GM21528 (cell line): Measurements from ENCODE around the gene MOK.
"Not testable (repeated sequence)": the region's sequence is repeated elsewhere in the genome, so short reads cannot be mapped to it uniquely, and the experiment has no call there.

ENCODE experiments used
- ATAC-seq: cut with Tn5 transposase; IDR thresholded peaks from one replicate; pipeline ENCODE4 v1.9.1; 2021; ENCODE audit warnings: mild to moderate bottlenecking, moderate library complexity; ENCODE audit not compliant: unreplicated experiment, low FRiP score

The MOK gene, protein sequence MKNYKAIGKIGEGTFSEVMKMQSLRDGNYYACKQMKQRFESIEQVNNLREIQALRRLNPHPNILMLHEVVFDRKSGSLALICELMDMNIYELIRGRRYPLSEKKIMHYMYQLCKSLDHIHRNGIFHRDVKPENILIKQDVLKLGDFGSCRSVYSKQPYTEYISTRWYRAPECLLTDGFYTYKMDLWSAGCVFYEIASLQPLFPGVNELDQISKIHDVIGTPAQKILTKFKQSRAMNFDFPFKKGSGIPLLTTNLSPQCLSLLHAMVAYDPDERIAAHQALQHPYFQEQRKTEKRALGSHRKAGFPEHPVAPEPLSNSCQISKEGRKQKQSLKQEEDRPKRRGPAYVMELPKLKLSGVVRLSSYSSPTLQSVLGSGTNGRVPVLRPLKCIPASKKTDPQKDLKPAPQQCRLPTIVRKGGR

DNA sequence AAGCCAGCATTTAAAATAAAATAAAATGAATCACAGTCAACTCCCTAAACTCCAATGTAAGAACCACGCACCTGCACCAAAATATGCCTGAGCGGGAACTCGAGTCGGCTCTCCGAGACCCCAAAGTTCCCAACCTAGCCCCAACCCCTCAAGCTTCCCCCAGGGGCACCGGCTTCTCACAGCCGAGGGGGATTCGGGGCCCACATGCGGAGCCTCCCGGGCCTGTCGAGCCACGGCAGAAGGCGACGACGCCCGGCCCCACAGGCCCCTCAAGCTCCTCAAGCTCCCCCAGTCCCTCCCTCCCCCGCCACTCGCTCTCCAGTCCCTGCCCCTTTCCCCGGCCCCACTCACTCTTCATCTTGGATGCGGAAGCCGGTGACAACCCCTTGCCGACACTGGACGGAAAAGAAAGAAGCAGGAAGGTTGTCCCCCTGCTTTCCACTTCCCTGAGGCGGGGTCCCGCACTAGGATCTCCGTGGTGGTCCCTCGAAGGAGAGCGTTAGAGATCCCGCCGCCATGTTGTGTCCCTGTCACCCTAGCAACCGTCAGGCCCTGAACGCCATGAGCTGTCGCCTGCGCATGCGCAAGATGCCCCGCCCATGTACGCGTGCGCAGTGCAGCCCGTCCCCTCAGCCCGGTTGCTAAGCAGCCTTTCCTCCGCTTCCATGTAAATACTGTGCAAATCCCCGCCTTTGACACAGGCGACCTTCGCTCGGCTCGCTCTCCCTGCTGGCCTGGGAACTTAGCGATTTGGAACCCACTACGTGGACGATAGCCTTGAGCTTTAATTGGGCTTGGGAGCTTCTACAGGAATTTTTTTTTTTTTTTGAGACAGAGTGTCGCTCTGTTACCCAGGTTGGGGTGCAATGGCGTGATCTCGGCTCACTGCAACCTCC is at the start of gene MOK:
Gene MOK (minus strand): TSS at position 554 of the 896 bp plus-strand sequence. CDS start 196 bp downstream, at position 358.
- peak; percentile 87 for ATAC-seq

DNA sequence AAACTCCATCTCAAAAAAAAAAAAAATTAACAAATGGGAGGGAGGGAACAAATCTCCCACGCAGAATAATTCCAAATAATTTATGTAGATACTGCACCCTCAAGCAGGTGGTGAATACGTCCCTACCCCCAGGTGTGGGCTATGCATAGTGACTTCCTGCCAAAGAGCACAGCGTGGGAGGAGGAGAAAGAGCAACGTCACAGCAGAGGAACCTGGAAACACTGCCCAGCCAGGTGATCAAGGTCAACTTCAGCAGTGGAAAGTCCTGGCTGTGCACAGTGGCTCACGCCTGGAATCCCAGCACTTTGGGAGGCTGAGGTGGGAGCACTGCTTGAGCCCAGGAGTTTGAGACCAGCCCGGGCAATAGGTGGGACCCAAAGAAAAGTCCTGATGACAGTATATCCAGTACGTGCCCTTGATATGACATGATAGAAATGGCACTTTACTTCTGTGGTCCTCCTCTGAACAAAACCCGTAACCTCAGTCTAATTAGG is 48.2 kb upstream of the MOK start:
- ATAC-seq, result no peak

DNA sequence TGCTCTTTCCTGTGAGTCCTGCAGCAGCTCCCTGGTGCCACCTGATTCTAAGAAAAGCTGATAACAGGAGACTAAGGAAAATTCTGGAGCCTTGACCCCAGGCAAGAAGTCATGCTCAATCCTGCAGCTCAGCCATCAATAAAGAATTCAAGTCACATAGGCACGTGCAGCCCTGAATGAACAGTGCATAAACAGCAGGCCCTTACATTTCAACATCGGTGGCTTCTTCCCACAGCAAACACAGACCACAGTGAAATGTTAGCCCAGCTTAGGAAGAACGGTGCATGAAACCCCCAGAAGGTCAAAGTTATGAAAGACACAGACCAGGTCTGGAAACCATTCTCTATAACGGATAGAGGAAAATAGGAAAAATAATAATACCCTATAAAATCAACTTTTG is 47.2 kb upstream of the MOK start:
- no peak for ATAC-seq

DNA sequence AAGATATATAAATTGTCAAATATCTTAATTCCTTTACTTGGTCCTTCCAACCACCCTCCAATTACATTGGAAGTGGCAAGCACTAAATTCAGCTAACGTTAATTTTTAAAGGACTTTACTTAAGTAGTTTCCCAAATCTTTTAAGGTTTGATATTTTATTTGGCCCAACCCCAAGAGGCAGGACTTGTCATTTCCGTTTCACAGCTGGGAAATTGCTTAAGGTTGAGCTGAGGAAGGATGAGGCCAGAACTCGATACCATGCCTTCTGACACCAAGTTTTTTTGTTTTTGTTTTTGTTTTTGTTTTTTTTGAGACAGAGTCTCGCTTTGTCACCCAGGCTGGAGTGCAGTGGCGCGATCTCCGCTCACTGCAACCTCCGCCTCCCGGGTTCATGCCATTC is 46.6 kb upstream of the MOK start:
- not testable (repeated sequence) for ATAC-seq

DNA sequence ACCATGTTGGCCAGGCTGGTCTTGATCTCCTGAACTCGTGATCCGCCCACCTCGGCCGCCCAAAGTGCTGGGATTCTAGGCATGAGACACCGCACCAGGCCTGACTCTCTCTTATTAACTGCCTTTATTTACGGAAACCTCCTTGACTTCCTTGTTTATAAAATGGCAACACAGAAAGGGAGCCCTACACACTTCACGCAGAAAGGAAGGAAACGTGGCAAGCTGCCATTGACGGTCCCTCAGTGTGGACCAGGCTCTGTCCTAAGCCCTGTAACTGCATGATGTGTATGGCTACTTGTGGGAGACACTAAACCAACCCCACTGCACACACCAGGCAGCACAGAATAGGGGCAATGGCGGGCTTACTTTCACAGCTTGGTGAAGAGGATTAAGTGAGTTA is 46.1 kb upstream of the MOK start:
- no peak for ATAC-seq

DNA sequence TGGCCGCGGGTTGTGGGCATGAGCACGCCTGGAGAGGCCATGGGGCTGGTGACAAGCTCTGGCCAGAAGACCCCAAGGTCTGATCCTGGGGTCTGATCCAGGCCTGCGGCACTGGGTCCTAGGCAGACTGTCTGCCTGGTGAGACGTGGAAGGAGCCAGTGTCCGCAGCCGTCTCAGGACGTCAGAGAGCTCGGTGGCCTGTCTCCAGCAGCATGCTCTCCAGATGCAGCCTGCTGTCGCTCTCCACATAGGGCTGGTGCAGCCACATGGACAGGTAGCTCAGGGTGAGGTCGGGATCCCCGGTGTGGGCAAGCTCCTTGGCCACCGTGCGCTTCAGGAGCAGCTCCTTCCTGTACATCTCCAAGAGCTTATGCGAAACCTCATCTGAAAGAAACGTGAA is 43.4 kb upstream of the MOK start:
- no peak for ATAC-seq

DNA sequence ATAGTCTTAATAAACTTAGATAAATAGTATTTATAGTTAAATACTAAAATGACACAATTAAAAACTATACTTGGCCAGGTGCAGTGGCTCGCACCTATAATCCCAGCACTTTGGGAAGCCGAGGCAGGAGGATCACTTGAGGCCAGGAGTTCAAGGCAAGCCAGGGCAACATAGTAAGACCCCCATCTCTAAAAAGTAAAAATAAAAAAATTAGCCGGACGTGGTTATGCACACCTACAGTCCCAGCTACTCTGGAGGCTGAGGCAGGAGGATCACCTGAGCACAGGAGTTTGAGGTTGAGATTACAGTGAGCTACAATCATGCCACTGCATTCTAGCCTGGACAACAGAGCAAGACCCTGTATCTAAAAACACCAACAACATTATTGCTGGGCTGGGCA is 41.7 kb upstream of the MOK start:
- no peak for ATAC-seq

DNA sequence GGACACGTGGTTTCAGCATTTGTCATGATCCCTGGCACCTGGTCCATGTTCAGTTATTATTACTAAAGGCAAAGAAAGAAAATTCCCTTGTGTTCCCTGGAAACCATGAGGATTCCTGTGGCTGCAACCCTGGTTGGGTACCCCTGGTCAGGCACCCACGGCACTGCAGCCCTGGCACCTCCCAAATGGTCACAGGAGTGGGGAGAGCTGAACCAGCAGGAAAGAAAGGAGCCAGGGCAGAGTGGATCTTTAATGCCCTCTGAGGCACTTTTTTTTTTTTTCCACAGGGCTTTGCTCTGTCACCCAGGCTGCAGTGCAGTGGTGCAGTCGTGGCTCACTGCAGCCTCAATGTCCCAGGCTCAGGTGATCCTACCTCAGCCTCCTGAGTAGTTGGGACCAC is 40.3 kb upstream of the MOK start:
- no peak for ATAC-seq

DNA sequence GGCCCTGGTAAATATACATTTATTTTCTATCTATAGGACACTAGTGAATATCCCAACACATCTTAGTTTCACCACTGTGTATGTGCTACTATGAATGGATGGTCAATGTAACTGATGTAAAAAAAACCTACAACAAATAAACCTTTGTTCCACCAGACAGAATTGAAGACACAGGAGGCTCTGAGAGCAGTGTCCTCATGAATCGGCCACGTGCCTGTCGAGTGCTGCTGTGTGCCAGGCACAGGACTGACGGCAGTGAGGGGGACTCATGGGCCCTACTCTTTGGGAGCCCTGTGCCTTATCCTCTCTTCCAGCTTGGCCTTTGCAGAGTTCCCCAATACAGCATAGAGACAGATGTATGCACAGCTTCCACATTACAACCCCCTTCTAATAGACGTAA is 39.5 kb upstream of the MOK start:
- no peak for ATAC-seq

DNA sequence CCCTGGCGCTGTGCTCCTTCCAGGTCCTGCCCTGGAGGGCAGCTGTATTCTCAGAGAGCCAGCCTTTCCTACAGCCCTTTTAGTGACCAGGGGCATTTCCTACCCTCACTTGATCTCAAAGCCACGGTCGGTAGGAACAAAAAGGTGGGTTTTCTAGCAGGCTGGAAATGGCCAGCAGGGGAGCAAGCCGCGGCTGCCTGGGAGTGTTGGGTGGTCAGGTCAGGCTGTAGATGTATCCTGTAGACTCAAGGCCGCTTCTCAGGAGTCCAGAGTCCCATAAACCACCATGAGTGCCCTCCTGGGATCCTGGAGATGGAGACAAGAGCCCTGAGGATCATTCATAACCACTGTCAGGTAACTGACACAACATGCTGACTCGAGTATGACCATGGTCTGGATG is 39.1 kb upstream of the MOK start:
- ATAC-seq, result no peak

DNA sequence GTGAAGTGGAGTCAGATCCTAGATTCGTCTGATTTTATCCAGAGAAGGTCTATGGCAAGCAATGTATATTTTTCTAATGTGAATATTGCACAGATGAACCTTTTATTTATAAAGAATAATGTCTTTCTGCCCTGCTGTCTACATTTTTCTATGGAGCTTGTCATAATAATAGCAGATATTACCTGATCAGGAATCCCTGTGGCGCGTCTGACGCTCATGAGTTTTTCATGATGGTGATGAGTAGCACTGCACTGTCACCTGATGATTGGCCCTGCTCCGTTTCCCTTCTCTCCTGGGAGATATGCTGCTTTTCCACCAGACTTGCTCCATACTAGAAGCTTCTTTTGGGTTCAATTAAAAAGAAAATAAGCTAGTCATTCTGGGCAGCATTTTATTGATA is 37.3 kb upstream of the MOK start:
- no peak for ATAC-seq

DNA sequence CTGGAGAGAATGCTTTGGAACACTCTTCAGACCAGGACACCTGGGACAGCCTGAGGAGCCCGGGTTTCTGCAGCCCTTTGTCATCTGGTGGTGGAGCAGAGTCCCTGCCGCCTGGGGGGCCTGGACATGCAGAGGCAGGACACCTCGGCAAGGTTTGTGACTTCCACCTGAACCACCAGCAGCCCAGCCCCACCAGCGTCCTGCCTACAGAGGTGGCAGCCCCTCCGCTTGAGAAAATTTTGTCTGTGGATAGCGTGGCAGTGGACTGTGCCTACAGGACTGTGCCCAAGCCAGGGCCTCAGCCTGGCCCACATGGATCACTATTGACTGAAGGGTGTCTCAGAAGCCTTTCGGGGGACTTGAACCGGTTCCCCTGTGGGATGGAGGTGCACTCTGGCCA is 36.6 kb upstream of the MOK start:
- no peak for ATAC-seq

DNA sequence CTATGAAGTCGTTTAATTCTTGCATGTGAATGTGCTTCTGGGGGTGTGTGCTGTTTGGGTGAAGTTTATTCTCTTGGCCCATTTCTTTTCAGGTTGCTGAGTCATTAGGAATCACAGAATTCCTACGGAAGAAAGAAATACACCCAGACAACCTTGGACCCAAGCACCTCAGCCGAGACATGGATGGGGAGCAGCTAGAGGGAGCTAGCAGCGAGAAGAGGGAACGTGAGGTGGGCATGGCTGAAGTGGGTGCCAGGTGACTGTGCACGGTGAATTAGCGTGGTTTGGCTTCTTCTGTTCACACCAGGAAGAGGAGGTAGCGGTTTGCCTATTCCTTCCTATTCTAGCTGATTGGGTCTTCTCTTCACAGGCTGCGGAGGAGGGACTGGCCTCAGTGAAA is 33.8 kb upstream of the MOK start:
- ATAC-seq, result no peak

DNA sequence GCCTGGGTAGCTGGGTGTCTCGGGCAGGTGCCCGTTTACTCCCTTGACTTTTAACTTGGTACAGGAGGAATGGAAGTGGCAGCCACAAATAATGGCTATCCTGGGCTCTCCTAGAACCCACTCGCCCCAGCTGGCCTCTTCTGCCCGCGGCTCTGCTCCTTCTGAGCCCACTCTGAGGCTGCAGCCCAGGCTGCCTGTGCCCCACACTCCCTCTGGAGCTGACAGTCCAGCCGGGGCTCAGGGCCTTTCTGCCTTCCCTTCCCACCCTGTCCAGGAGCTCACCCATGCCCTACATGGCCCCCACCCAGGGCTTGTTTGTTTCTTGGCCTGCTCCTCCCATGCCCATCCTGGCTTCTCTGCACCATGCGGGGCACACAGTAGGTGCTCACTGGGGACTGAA is 30.2 kb upstream of the MOK start:
- ATAC-seq, result no peak

DNA sequence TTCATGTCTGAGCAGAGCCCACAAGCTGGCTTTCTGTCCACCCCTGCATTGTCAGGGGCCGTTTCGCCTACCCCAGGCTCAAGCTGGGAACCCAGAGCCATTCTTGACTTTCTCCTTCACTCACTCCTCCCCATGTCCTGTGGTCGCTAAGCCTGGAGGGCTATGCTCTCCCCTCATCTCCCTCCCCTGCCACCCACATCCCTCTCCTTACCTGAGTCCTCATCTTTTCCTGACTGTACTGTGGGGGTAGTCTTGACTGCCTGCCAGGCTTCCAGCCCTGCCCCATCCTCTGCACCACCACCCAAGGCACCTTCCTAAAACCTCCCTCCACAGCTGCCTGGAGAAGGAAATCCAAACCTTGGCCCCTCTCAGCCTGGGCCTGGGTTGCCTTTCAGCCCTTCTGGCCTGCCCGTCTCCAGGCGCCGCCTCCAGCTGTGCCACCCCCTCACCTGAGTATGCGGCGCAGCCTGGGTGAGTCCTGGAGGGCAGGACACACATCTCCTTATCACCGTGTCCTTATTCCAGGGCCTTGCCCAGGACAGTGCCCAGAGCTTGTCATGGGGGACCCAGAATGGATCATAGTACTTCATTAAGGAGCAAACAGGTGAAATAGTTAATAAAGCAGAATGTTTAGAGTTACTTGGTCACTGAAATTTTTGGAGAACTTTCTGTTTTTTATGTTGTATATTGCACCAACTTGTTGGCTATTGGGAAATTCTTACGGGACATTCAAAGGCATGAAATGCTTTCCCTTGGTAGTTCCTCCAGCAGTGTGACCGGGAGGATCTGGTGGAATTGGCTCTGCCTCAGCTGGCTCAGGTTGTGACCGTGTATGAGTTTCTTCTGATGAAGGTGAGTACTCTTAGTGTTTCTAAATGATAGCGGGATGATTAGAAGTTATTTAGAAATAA is 29.1 kb upstream of the MOK start:
- no peak for ATAC-seq

DNA sequence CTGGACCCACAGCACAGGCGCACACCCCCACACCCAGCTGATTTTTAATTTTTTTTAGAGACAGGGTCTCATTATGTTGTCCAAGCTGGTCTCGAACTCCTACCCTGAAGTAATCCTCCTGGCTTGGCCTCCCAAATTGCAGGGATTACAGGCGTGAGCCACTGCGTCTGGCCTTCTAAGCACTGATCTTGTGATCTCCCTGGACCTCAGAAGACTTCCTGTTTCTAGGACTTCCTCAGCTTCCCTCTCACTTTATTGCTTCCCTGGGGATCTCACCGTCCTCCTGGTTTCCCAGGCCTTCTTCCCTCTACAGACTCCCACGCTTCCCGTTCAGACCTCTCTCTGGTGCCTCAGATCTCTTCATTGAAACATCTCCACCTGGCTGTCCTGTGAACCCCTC is 28.4 kb upstream of the MOK start:
- ATAC-seq, result no peak

DNA sequence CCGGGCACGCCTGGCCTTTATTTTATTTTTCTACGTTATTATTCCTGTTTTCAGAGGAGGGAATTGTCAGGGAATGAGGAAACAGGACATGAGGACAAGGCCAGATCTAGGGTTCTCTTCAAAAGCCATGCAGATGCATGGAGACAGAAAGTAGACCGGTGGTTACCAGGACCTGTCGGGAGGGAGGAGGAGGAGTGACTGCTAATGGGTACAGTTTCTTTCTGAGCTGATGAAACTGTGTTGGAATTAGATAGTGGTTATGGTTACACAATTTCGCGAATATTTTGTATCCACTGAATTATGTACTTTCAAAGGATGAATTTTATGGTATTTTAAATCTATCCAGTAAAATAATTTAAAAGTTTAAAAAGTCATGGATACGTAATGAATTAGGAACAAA is 25.8 kb upstream of the MOK start:
- no peak for ATAC-seq

DNA sequence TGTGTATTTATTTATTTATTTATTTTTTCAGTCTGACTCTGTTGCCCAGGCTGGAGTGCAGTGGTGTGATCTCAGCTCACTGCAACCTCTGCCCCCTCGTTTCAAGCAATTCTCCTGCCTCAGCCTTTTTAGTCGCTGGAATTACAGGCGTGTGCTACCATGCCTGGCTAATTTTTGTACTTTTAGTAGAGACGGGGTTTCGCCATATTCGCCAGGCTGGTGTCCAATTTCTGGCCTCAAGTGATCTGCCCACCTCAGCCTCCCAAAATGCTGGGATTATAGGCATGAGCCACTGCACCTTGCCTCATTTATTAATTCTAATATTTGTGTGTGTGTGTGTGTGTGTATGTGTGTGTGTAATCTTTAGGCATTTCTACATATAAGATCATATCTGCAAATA is 24.4 kb upstream of the MOK start:
- ATAC-seq, result not testable (repeated sequence)

DNA sequence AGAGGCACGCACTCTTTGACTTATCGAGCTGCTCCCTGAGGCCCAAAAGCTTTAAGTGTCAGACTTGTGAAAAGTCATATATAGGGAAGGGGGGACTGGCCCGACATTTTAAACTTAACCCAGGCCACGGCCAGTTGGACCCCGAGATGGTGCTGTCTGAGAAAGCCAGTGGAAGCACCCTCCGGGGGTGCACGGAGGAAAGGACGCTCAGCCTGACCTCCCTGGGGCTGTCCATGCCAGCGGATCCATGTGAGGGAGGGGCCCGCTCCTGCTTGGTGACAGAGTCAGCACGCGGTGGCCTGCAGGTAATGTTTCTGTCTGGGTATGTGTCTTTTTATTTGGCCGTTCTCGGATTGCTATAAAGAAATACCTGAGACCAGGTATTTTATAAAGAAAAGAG is 21.6 kb upstream of the MOK start:
- no peak for ATAC-seq

DNA sequence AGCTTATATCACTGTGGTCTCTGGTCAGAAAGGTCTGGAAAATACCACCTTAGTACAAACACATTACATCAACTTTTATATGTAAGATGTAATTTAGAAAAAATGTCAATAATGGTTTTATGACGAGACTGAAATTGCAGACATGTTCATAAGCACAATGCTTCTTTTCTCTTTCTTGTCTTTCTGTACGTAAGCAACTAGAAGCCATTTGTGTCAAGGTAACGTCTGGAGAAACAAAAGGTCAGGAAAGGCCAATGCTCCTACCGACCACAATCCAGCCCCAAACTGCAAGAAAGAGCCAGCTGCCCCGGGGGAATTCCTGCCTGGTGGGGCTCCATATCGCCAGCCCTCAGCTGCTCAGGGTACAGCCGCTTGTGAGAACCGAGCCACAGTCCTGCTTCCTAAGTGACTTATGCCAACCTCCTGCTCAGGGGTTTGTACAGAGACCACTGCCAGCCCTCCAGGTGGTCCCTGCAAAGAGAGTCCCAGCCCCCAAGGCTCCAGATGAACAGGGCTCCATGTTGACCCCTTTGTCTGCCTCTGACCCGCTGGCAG is 20.9 kb upstream of the MOK start:
- ATAC-seq, result no peak
